Endodermal cell (in vitro differentiated cells): Measurements from ENCODE around the gene ARHGEF11. TPM values are rescaled to one million over a fixed set of nuclear protein-coding genes. Genes with fewer than 3 reads are reported as not detected.

Source experiments
- DNase-seq: peaks from one replicate; pipeline ENCODE4 v3.0.0-alpha.2; 2017
- H3K27ac ChIP-seq: 2 replicates; pipeline ENCODE4 v1.5.1; 2013; ENCODE audit warnings: mild to moderate bottlenecking, low read depth, low read length, moderate library complexity
- H3K27me3 ChIP-seq: 2 replicates; pipeline ENCODE4 v1.6.1; 2013; ENCODE audit warnings: mild to moderate bottlenecking, low read length, moderate library complexity; ENCODE audit not compliant: insufficient read depth, control insufficient read depth, poor library complexity, severe bottlenecking
- H3K36me3 ChIP-seq: 2 replicates; pipeline ENCODE4 v1.7.0; 2013; ENCODE audit warnings: mild to moderate bottlenecking, low read length, moderate library complexity; ENCODE audit not compliant: control insufficient read depth, insufficient read depth
- H3K4me1 ChIP-seq: one replicate; pipeline ENCODE4 v1.7.0; 2013; ENCODE audit warnings: low read length; ENCODE audit not compliant: control insufficient read depth, insufficient read depth
- H3K4me3 ChIP-seq: 2 replicates; pipeline ENCODE4 v1.5.1; 2013; ENCODE audit warnings: mild to moderate bottlenecking, low read length, moderate library complexity
- H3K9ac ChIP-seq: 2 replicates; pipeline ENCODE4 v1.6.1; 2013; ENCODE audit warnings: mild to moderate bottlenecking, low read length, moderate library complexity; ENCODE audit not compliant: poor library complexity, severe bottlenecking; ENCODE audit errors: extremely low read depth
- H3K9me3 ChIP-seq: 2 replicates; pipeline ENCODE4 v1.6.1; 2013; ENCODE audit warnings: mild to moderate bottlenecking, low read length, moderate library complexity; ENCODE audit not compliant: control insufficient read depth
- H3K27ac Mint-ChIP-seq: 2 replicates; pipeline ENCODE4 v1.8.0; 2020; ENCODE audit warnings: mixed read lengths
- H3K27me3 Mint-ChIP-seq: 2 replicates; pipeline ENCODE4 v1.8.0; 2021; ENCODE audit warnings: mild to moderate bottlenecking, mixed read lengths; ENCODE audit not compliant: insufficient read depth
- H3K36me3 Mint-ChIP-seq: 2 replicates; pipeline ENCODE4 v1.8.0; 2020; ENCODE audit warnings: low read depth, mixed read lengths
- H3K4me1 Mint-ChIP-seq: 2 replicates; pipeline ENCODE4 v1.8.0; 2020; ENCODE audit warnings: mixed read lengths
- H3K4me3 Mint-ChIP-seq: 2 replicates; pipeline ENCODE4 v1.8.0; 2020; ENCODE audit warnings: mild to moderate bottlenecking, moderate library complexity, mixed read lengths
- H3K9me3 Mint-ChIP-seq: 2 replicates; pipeline ENCODE4 v1.8.0; 2020; ENCODE audit warnings: mild to moderate bottlenecking, mixed read lengths
- WGBS, 2 experiments: methylation state at CpG; one replicate each; pipeline versions ENCODE4 v1.1.5 to v1.1.7; 2013; ENCODE audit warnings: missing lambda C conversion rate in 2 of 2, mixed read lengths in 1 of 2; ENCODE audit not compliant: insufficient coverage in 1 of 2, insufficient read length in 1 of 2; 5-methylcytosine and 5-hydroxymethylcytosine counted together
- total RNA-seq, 2 donors: library from RNA; stranded (reverse); fragmentation: NEBNext Ultra II Directional in 1 of 2; extraction: Animal tissue kit (Norgen Biotek cat#: 25700) in 1 of 2; gene quantifications; 2 replicates in 1 of 2; 3 replicates in 1 of 2; pipeline ENCODE4 v1.2.1, GENCODE V29; 2021
- TF ChIP-seq, protein P1 (sequence below): fragments of 200-600 bp; sonication (generic); conservative IDR thresholded peaks from 2 replicates; pipeline ENCODE4 v1.5.0; 2021; ENCODE audit warnings: antibody characterized with exemption, mild to moderate bottlenecking

ARHGEF11 gene
- total RNA-seq, 2 donors from 2014 or later: 54.2 to 56.5 TPM

DNA sequence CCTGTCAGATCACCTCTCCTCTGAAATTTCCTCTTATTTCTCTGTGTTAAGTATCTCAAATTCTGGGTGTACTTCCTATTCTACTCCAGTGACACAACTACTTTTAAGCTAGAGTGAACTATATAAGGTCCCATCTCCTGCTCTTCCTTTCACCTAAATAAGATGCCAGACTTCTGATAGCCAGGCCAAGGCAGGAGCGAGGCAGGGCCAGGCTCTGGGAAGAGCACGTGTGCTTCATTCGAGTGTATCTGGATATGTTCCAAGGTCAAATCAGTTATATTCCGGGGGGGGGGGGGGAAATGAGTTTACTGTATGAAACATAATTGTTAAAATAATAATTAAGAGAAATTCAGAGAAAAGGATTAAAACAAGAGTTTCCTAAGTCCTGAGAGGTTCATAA lies 65.0 kb downstream of the ARHGEF11 start:
- H3K27ac Mint-ChIP-seq: no peak overlapping the region
- H3K36me3 Mint-ChIP-seq: peaks cover 79% of the 10 kb centered on the region
- Histone ChIP-seq H3K27me3 (no peaks in the 10 kb centered on the region), H3K9me3 (no peaks in the 10 kb centered on the region), H3K27ac (no peak overlapping the region), H3K9ac (no peak overlapping the region), H3K36me3 (peaks cover 93% of the 10 kb centered on the region), H3K4me3 (no peak overlapping the region), H3K4me1 (no peaks in the 10 kb centered on the region)
- no peaks in the 10 kb centered on the region for H3K4me1 Mint-ChIP-seq
- WGBS, 2 experiments: 97% methylated on average over 3 of the region's 4 CpGs; no CpG with 5 or more reads in 1 of the 2 experiments
- no peak overlapping the region for H3K4me3 Mint-ChIP-seq
- TF ChIP-seq, protein P1, sequence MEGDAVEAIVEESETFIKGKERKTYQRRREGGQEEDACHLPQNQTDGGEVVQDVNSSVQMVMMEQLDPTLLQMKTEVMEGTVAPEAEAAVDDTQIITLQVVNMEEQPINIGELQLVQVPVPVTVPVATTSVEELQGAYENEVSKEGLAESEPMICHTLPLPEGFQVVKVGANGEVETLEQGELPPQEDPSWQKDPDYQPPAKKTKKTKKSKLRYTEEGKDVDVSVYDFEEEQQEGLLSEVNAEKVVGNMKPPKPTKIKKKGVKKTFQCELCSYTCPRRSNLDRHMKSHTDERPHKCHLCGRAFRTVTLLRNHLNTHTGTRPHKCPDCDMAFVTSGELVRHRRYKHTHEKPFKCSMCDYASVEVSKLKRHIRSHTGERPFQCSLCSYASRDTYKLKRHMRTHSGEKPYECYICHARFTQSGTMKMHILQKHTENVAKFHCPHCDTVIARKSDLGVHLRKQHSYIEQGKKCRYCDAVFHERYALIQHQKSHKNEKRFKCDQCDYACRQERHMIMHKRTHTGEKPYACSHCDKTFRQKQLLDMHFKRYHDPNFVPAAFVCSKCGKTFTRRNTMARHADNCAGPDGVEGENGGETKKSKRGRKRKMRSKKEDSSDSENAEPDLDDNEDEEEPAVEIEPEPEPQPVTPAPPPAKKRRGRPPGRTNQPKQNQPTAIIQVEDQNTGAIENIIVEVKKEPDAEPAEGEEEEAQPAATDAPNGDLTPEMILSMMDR: no peak
- no peaks in the 10 kb centered on the region for H3K27me3 Mint-ChIP-seq
- no peak for DNase-seq
- no peaks in the 10 kb centered on the region for H3K9me3 Mint-ChIP-seq

DNA sequence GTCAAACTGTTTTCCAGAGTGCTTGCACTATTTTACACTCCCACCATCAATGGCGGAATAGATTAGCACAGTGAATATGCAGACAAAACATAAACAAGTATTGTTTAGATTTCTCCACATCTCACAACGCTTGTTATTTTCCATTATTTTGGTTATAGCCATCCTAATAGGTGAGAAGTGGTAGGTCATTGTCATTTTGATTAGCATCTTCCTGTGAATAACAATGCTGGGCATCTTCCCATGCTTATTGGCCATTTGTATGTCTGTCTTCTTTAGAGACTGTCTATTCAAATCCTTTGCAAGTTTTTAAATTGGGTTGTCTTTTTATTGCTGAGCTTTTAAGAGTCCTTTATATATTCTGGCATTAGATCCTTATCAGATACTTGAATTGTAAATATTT lies 70.5 kb downstream of the ARHGEF11 start:
- Histone ChIP-seq H3K36me3 (peaks cover 93% of the 10 kb centered on the region), H3K9me3 (no peaks in the 10 kb centered on the region), H3K4me3 (no peak overlapping the region), H3K27ac (no peak overlapping the region), H3K9ac (no peak overlapping the region), H3K4me1 (peaks cover 5% of the 10 kb centered on the region), H3K27me3 (no peaks in the 10 kb centered on the region)
- H3K27me3 Mint-ChIP-seq: no peaks in the 10 kb centered on the region
- no peaks in the 10 kb centered on the region for H3K9me3 Mint-ChIP-seq
- TF ChIP-seq, protein P1: no peak
- H3K36me3 Mint-ChIP-seq: peaks cover 88% of the 10 kb centered on the region
- H3K4me3 Mint-ChIP-seq: no peak overlapping the region
- 59 to 100% methylated on average over 1 to 2 of the region's 2 CpGs for WGBS, 2 experiments
- DNase-seq: no peak
- no peak overlapping the region for H3K27ac Mint-ChIP-seq
- peaks cover 7% of the 10 kb centered on the region for H3K4me1 Mint-ChIP-seq

DNA sequence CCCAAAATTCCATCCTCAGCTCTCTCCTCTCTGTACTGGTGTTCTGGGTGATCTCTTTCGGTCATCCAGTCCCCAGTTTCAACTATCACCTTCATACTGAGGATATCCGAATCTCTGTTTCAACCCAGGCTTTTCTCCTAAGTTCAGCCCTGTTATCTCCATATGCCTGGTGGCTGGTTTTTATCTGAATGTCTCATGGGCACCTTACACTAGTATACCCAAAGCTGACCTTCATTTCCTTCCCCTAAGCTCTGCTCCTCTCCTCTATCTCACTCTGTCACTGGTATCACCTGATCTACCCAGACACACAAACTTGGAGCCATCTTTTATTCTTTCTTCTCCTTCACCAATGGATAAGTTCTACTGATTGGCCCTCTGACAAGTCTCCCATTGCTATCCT lies 72.1 kb downstream of the ARHGEF11 start:
- Mint-ChIP-seq H3K4me3 (no peak overlapping the region), H3K36me3 (peaks cover 89% of the 10 kb centered on the region), H3K9me3 (no peaks in the 10 kb centered on the region), H3K27ac (no peak overlapping the region), H3K4me1 (peaks cover 7% of the 10 kb centered on the region), H3K27me3 (no peaks in the 10 kb centered on the region)
- DNase-seq: no peak
- 91 to 95% methylated on average over 2 of the region's 2 CpGs for WGBS, 2 experiments
- Histone ChIP-seq H3K9ac (no peak overlapping the region), H3K4me1 (peaks cover 5% of the 10 kb centered on the region), H3K9me3 (no peaks in the 10 kb centered on the region), H3K4me3 (no peak overlapping the region), H3K27ac (no peak overlapping the region), H3K27me3 (no peaks in the 10 kb centered on the region), H3K36me3 (peaks cover 96% of the 10 kb centered on the region)
- TF ChIP-seq, protein P1: no peak
